Central memory CD8-positive, alpha-beta T cell (primary cell): ENCODE results near the gene MKNK1.

Experiments
- ATAC-seq: fragments of 150-1000 bp; cut with Tn5 transposase; replicated peaks from 2 replicates; pipeline ENCODE4 v1.10.0; 2022; ENCODE audit warnings: mild to moderate bottlenecking, moderate FRiP score, moderate number of reproducible peaks; ENCODE audit not compliant: poor library complexity, severe bottlenecking; ENCODE audit errors: extremely low read depth
- DNase-seq, 2 donors: peaks; one replicate each; pipeline ENCODE4 v3.0.0; 2021; ENCODE audit warnings: low spot score in 2 of 2
- H3K27ac Mint-ChIP-seq: one replicate; pipeline ENCODE4 v1.8.0; 2022; ENCODE audit warnings: low read depth, mild to moderate bottlenecking, moderate library complexity, mixed read lengths
- H3K27me3 Mint-ChIP-seq: one replicate; pipeline ENCODE4 v1.8.0; 2022; ENCODE audit warnings: mixed read lengths
- H3K36me3 Mint-ChIP-seq: one replicate; pipeline ENCODE4 v1.8.0; 2022; ENCODE audit warnings: mild to moderate bottlenecking, moderate library complexity, mixed read lengths; ENCODE audit not compliant: insufficient read depth
- H3K4me1 Mint-ChIP-seq: one replicate; pipeline ENCODE4 v1.8.0; 2022; ENCODE audit warnings: mixed read lengths
- H3K4me3 Mint-ChIP-seq: one replicate; pipeline ENCODE4 v1.8.0; 2022; ENCODE audit warnings: mild to moderate bottlenecking, moderate library complexity, mixed read lengths
- H3K9me3 Mint-ChIP-seq: one replicate; pipeline ENCODE4 v1.8.0; 2022; ENCODE audit warnings: mixed read lengths

Gene MKNK1

GRCh38 chr1:46549697-46550681 is 54.1 kb downstream of the MKNK1 start:
- DNase-seq (peak; percentile 56 to 83), ATAC-seq (peak; percentile 98)
- no peaks in the 10 kb centered on the region for H3K9me3 Mint-ChIP-seq
- peak overlapping the region; percentile 94 for H3K27ac Mint-ChIP-seq
- peaks cover 12% of the 10 kb centered on the region for H3K4me1 Mint-ChIP-seq
- peaks cover 8% of the 10 kb centered on the region for H3K36me3 Mint-ChIP-seq
- peaks cover 22% of the 10 kb centered on the region for H3K27me3 Mint-ChIP-seq
- H3K4me3 Mint-ChIP-seq, result peak overlapping the region; percentile 27

- no peak overlapping the region for H3K4me3 Mint-ChIP-seq
- DNase-seq (no peak), ATAC-seq (no peak)
- peaks cover 12% of the 10 kb centered on the region for H3K4me1 Mint-ChIP-seq
- H3K36me3 Mint-ChIP-seq, result peaks cover 8% of the 10 kb centered on the region
- peak overlapping the region; percentile 94 for H3K27ac Mint-ChIP-seq
- peaks cover 45% of the 10 kb centered on the region for H3K27me3 Mint-ChIP-seq
- H3K9me3 Mint-ChIP-seq, result no peaks in the 10 kb centered on the region
These were observed 56.3 kb downstream of the MKNK1 start for GRCh38 chr1:46547481-46548383.

GRCh38 chr1:46546210-46546609 is 57.9 kb downstream of the MKNK1 start:
- Mint-ChIP-seq H3K4me3 (no peak overlapping the region), H3K9me3 (no peaks in the 10 kb centered on the region), H3K27me3 (peaks cover 50% of the 10 kb centered on the region), H3K36me3 (peaks cover 7% of the 10 kb centered on the region), H3K27ac (peak overlapping the region; percentile 94), H3K4me1 (peaks cover 12% of the 10 kb centered on the region)
- no peak for ATAC-seq
- DNase-seq, result no peak

- Mint-ChIP-seq H3K9me3 (no peaks in the 10 kb centered on the region), H3K27me3 (peaks cover 50% of the 10 kb centered on the region), H3K4me1 (peaks cover 12% of the 10 kb centered on the region), H3K27ac (no peak overlapping the region), H3K36me3 (peaks cover 7% of the 10 kb centered on the region), H3K4me3 (no peak overlapping the region)
- ATAC-seq (no peak), DNase-seq (no peak)
These were observed 58.3 kb downstream of the MKNK1 start for GRCh38 chr1:46545784-46546183.

GRCh38 chr1:46544561-46545240 is 59.4 kb downstream of the MKNK1 start:
- Mint-ChIP-seq H3K27ac (no peak overlapping the region), H3K27me3 (peaks cover 50% of the 10 kb centered on the region), H3K4me1 (peaks cover 7% of the 10 kb centered on the region), H3K9me3 (no peaks in the 10 kb centered on the region), H3K36me3 (peaks cover 6% of the 10 kb centered on the region), H3K4me3 (no peak overlapping the region)
- DNase-seq, result no peak
- ATAC-seq, result no peak

GRCh38 chr1:46543761-46544560 is 60.1 kb downstream of the MKNK1 start:
- Mint-ChIP-seq H3K27me3 (peaks cover 50% of the 10 kb centered on the region), H3K27ac (no peak overlapping the region), H3K36me3 (peaks cover 1% of the 10 kb centered on the region), H3K9me3 (no peaks in the 10 kb centered on the region), H3K4me1 (no peaks in the 10 kb centered on the region), H3K4me3 (no peak overlapping the region)
- DNase-seq, result no peak
- no peak for ATAC-seq

GRCh38 chr1:46543382-46543760 is 60.7 kb downstream of the MKNK1 start:
- Mint-ChIP-seq H3K4me3 (no peak overlapping the region), H3K27ac (no peak overlapping the region), H3K27me3 (peaks cover 50% of the 10 kb centered on the region), H3K4me1 (no peaks in the 10 kb centered on the region), H3K9me3 (no peaks in the 10 kb centered on the region), H3K36me3 (peaks cover 1% of the 10 kb centered on the region)
- no peak for DNase-seq
- ATAC-seq, result no peak

- Mint-ChIP-seq H3K4me3 (no peak overlapping the region), H3K27me3 (peaks cover 28% of the 10 kb centered on the region), H3K27ac (no peak overlapping the region), H3K9me3 (no peaks in the 10 kb centered on the region), H3K4me1 (no peaks in the 10 kb centered on the region), H3K36me3 (no peaks in the 10 kb centered on the region)
- DNase-seq (no peak), ATAC-seq (no peak)
These were observed 64.1 kb downstream of the MKNK1 start for GRCh38 chr1:46539972-46540371.

- H3K27ac Mint-ChIP-seq, result no peak overlapping the region
- H3K36me3 Mint-ChIP-seq, result peaks cover 2% of the 10 kb centered on the region
These were observed 65.9 kb downstream of the MKNK1 start for GRCh38 chr1:46538147-46538546.

GRCh38 chr1:46537651-46538050 is 66.4 kb downstream of the MKNK1 start:
- Mint-ChIP-seq H3K4me3 (no peak overlapping the region), H3K9me3 (no peaks in the 10 kb centered on the region), H3K27me3 (peaks cover 4% of the 10 kb centered on the region), H3K36me3 (peaks cover 2% of the 10 kb centered on the region), H3K27ac (no peak overlapping the region), H3K4me1 (peaks cover 11% of the 10 kb centered on the region)
- DNase-seq, result no peak
- no peak for ATAC-seq

More at GRCh38 chr1:46538147-46538546, 65.9 kb downstream of the MKNK1 start:
- Mint-ChIP-seq H3K9me3 (no peaks in the 10 kb centered on the region), H3K4me3 (no peak overlapping the region), H3K4me1 (peaks cover 11% of the 10 kb centered on the region), H3K27me3 (peaks cover 9% of the 10 kb centered on the region)
- ATAC-seq (no peak), DNase-seq (no peak)

GRCh38 chr1:46536527-46536926 is 67.5 kb downstream of the MKNK1 start:
- no peak for ATAC-seq
- H3K4me1 Mint-ChIP-seq, result peaks cover 11% of the 10 kb centered on the region

More at GRCh38 chr1:46536527-46536926, 67.5 kb downstream of the MKNK1 start:
- no peaks in the 10 kb centered on the region for H3K27me3 Mint-ChIP-seq
- no peak for DNase-seq
- H3K9me3 Mint-ChIP-seq, result no peaks in the 10 kb centered on the region
- no peak overlapping the region for H3K27ac Mint-ChIP-seq
- H3K4me3 Mint-ChIP-seq, result no peak overlapping the region
- peaks cover 4% of the 10 kb centered on the region for H3K36me3 Mint-ChIP-seq
